Loucy (cell line): ENCODE measurements around the gene LITAFD.

Experiments
- CTCF ChIP-seq: fragments of 200-600 bp; sonication (generic); conservative IDR thresholded peaks from 2 replicates; pipeline ENCODE4 v1.5.1; 2014; ENCODE audit warnings: mild to moderate bottlenecking, antibody characterized with exemption, low read length
- EZH2phosphoT487 ChIP-seq: fragments of 200-600 bp; IDR thresholded peaks from 2 replicates; pipeline ENCODE4 v1.6.1; 2018; ENCODE audit warnings: antibody characterized with exemption, mild to moderate bottlenecking, moderate library complexity, borderline replicate concordance

- TF ChIP-seq CTCF, result no peak
- TF ChIP-seq EZH2phosphoT487, result no peak
These were observed 16.8 kb upstream of the LITAFD start for GRCh38 chr16:8865145-8865882.
